Neural cell (in vitro differentiated cells): Measurements from ENCODE around the gene BCL6. TPM values are rescaled to one million over a fixed set of nuclear protein-coding genes. Genes with fewer than 3 reads are reported as not detected.

Experiments used
- H2AFZ ChIP-seq: fragments of 200-600, 300-800 bp; sonication (generic), shearing (Covaris generic); 2 replicates; pipeline ENCODE4 v1.6.0; 2014; ENCODE audit warnings: low read depth, mild to moderate bottlenecking, antibody characterized with exemption, low read length, moderate library complexity
- H3F3A ChIP-seq: fragments of 200-600 bp; shearing (Covaris generic); 2 replicates; pipeline ENCODE4 v1.6.1; 2016; ENCODE audit warnings: mild to moderate bottlenecking, moderate library complexity, mixed read lengths, antibody characterized with exemption, low read length; ENCODE audit not compliant: insufficient read depth, poor library complexity, severe bottlenecking
- H3K27ac ChIP-seq: fragments of 200-600, 300-800 bp; sonication (generic), shearing (Covaris generic); 2 replicates; pipeline ENCODE4 v1.5.1; 2014; ENCODE audit warnings: mild to moderate bottlenecking, low read length, moderate library complexity
- H3K27me3 ChIP-seq: fragments of 300-800, 200-600 bp; sonication (generic), shearing (Covaris generic); 2 replicates; pipeline ENCODE4 v1.6.0; 2014; ENCODE audit warnings: mild to moderate bottlenecking, low read depth, low read length, moderate library complexity; ENCODE audit not compliant: insufficient read depth
- H3K36me3 ChIP-seq: fragments of 300-800, 200-600 bp; sonication (generic), shearing (Covaris generic); 2 replicates; pipeline ENCODE4 v1.5.1; 2014; ENCODE audit warnings: mild to moderate bottlenecking, antibody characterized with exemption, low read length, moderate library complexity; ENCODE audit not compliant: insufficient read depth
- H3K4me2 ChIP-seq: fragments of 300-800, 200-600 bp; sonication (generic), shearing (Covaris generic); 2 replicates; pipeline ENCODE4 v1.6.0; 2014; ENCODE audit warnings: mild to moderate bottlenecking, low read length
- H3K4me3 ChIP-seq: fragments of 300-800, 200-600 bp; sonication (generic), shearing (Covaris generic); 2 replicates; pipeline ENCODE4 v1.5.1; 2014; ENCODE audit warnings: mild to moderate bottlenecking, low read length, moderate library complexity
- H3K79me2 ChIP-seq: fragments of 200-600 bp; shearing (Covaris generic); replicated peaks from 2 replicates; pipeline ENCODE4 v1.6.0; 2014; ENCODE audit warnings: mild to moderate bottlenecking, low read length, moderate library complexity; ENCODE audit not compliant: insufficient read depth
- H3K9ac ChIP-seq: fragments of 300-800, 200-600 bp; sonication (generic), shearing (Covaris generic); 2 replicates; pipeline ENCODE4 v1.6.1; 2016; ENCODE audit warnings: mild to moderate bottlenecking, low read length, mixed read lengths
- H3K9me2 ChIP-seq: fragments of 200-600 bp; shearing (Covaris generic); 2 replicates; pipeline ENCODE4 v1.6.1; 2016; ENCODE audit warnings: mild to moderate bottlenecking, low read length, mixed read lengths; ENCODE audit not compliant: insufficient read depth
- H3K9me3 ChIP-seq: fragments of 200-600, 300-800 bp; sonication (generic), shearing (Covaris generic); 2 replicates; pipeline ENCODE4 v1.6.1; 2016; ENCODE audit warnings: mild to moderate bottlenecking, mixed run types, low read length, moderate library complexity, mixed read lengths
- H4K20me1 ChIP-seq: fragments of 200-600 bp; shearing (Covaris generic); 2 replicates; pipeline ENCODE4 v1.6.1; 2016; ENCODE audit warnings: mild to moderate bottlenecking, mixed run types; ENCODE audit not compliant: insufficient read depth
- CTCF ChIP-seq: fragments of 450-650 bp; IDR thresholded peaks from 2 replicates; pipeline ENCODE4 v1.5.1; 2014; ENCODE audit warnings: antibody characterized with exemption, mild to moderate bottlenecking, moderate library complexity; ENCODE audit not compliant: poor library complexity, severe bottlenecking
- EP300 ChIP-seq: fragments of 450-650 bp; conservative IDR thresholded peaks from 2 replicates; pipeline ENCODE4 v1.6.1; 2014; ENCODE audit warnings: antibody characterized with exemption, mild to moderate bottlenecking, moderate library complexity; ENCODE audit not compliant: poor library complexity, severe bottlenecking
- EZH2 ChIP-seq: fragments of 200-600, 300-800 bp; shearing (Covaris generic), sonication (generic); IDR thresholded peaks from 2 replicates; pipeline ENCODE4 v1.6.1; 2014; ENCODE audit warnings: antibody characterized with exemption, low read length, borderline replicate concordance, mild to moderate bottlenecking; ENCODE audit not compliant: insufficient read depth, poor library complexity, severe bottlenecking
- MXI1 ChIP-seq: fragments of 450-650 bp; conservative IDR thresholded peaks from 2 replicates; pipeline ENCODE4 v1.6.1; 2014; ENCODE audit warnings: antibody characterized with exemption, mild to moderate bottlenecking; ENCODE audit not compliant: poor library complexity, severe bottlenecking
- POLR2AphosphoS5 ChIP-seq: IDR thresholded peaks from 2 replicates; pipeline ENCODE4 v1.6.1; 2012
- RAD21 ChIP-seq: fragments of 450-650 bp; conservative IDR thresholded peaks from 2 replicates; pipeline ENCODE4 v1.6.1; 2014; ENCODE audit warnings: antibody characterized with exemption, mild to moderate bottlenecking, moderate library complexity
- REST ChIP-seq: IDR thresholded peaks from 2 replicates; pipeline ENCODE4 v1.6.1; 2012; ENCODE audit warnings: borderline replicate concordance
- SMC3 ChIP-seq: fragments of 450-650 bp; conservative IDR thresholded peaks from 2 replicates; pipeline ENCODE4 v1.6.1; 2014; ENCODE audit warnings: antibody characterized with exemption, mild to moderate bottlenecking, moderate library complexity; ENCODE audit not compliant: poor library complexity
- TAF1 ChIP-seq: IDR thresholded peaks from 2 replicates; pipeline ENCODE4 v1.6.1; 2012; ENCODE audit warnings: low read depth
- polyA plus RNA-seq: library from polyadenylated mRNA; depleted of rRNA; stranded (reverse); fragments of >200 nt; gene quantifications from 2 replicates; pipeline ENCODE4 v1.2.3, GENCODE V29; 2014

The BCL6 gene
- polyA plus RNA-seq, 1 donor from 2014 or later = 5.2 TPM

- no peak overlapping the region for H2AFZ ChIP-seq
Observed at GRCh38 chr3:187733371-187733770, 11.9 kb downstream of the BCL6 start.

GRCh38 chr3:187729598-187729997 lies 15.7 kb downstream of the BCL6 start:
- Histone ChIP-seq H3K27ac (no peak overlapping the region), H3K9me3 (no peaks in the 10 kb centered on the region), H3K4me3 (no peak overlapping the region), H3K79me2 (no peaks in the 10 kb centered on the region), H3K9ac (no peak overlapping the region), H2AFZ (no peak overlapping the region), H4K20me1 (no peaks in the 10 kb centered on the region), H3K4me2 (no peak overlapping the region), H3K27me3 (no peaks in the 10 kb centered on the region), H3F3A (no peaks in the 10 kb centered on the region), H3K9me2 (no peaks in the 10 kb centered on the region), H3K36me3 (no peaks in the 10 kb centered on the region)
- TF ChIP-seq RAD21 (no peak), TAF1 (no peak), EZH2 (no peak), REST (no peak), EP300 (no peak), MXI1 (no peak), CTCF (no peak), POLR2AphosphoS5 (no peak), SMC3 (no peak)

More at GRCh38 chr3:187733371-187733770, 11.9 kb downstream of the BCL6 start:
- TF ChIP-seq MXI1 (no peak), EZH2 (no peak), SMC3 (no peak), POLR2AphosphoS5 (no peak), EP300 (no peak), RAD21 (no peak), TAF1 (no peak)
- Histone ChIP-seq H4K20me1 (no peaks in the 10 kb centered on the region), H3K9me3 (no peaks in the 10 kb centered on the region), H3K9me2 (no peaks in the 10 kb centered on the region), H3K27ac (no peak overlapping the region), H3K79me2 (no peaks in the 10 kb centered on the region), H3K4me3 (no peak overlapping the region), H3K36me3 (no peaks in the 10 kb centered on the region), H3K4me2 (no peak overlapping the region), H3K27me3 (peaks cover 23% of the 10 kb centered on the region), H3K9ac (no peak overlapping the region), H3F3A (no peaks in the 10 kb centered on the region)
